H9 (cell line): ENCODE results near the gene ARHGAP26. TPM values are rescaled to one million over a fixed set of nuclear protein-coding genes. Genes with fewer than 3 reads are reported as not detected.

Source experiments
- DNase-seq: peaks from one replicate; pipeline ENCODE4 v3.0.0-alpha.2; 2017
- H2AFZ ChIP-seq: one replicate; pipeline ENCODE4 v1.6.1; 2013; ENCODE audit warnings: mild to moderate bottlenecking, low read length, control low read depth, moderate library complexity
- H2AK5ac ChIP-seq: 2 replicates; pipeline ENCODE4 v1.6.1; 2013; ENCODE audit warnings: low read length, control low read depth, mixed read lengths; ENCODE audit not compliant: insufficient read length
- H2BK120ac ChIP-seq: one replicate; pipeline ENCODE4 v1.6.1; 2013; ENCODE audit warnings: low read depth, mild to moderate bottlenecking, low read length, control low read depth, inconsistent platforms; ENCODE audit not compliant: poor library complexity, severe bottlenecking
- H2BK12ac ChIP-seq: 2 replicates; pipeline ENCODE4 v1.6.1; 2013; ENCODE audit warnings: low read length, control low read depth, mixed read lengths, low read depth; ENCODE audit not compliant: insufficient read length
- H2BK15ac ChIP-seq: 2 replicates; pipeline ENCODE4 v1.6.1; 2013; ENCODE audit warnings: low read depth, low read length, control low read depth
- H2BK20ac ChIP-seq: one replicate; pipeline ENCODE4 v1.6.1; 2013; ENCODE audit warnings: low read depth, mild to moderate bottlenecking, low read length, control low read depth, inconsistent platforms; ENCODE audit not compliant: poor library complexity, severe bottlenecking
- H2BK5ac ChIP-seq: 2 replicates; pipeline ENCODE4 v1.6.1; 2013; ENCODE audit warnings: low read length, control low read depth, mixed read lengths; ENCODE audit not compliant: insufficient read length
- H3K14ac ChIP-seq: 2 replicates; pipeline ENCODE4 v1.6.1; 2013; ENCODE audit warnings: low read length, control low read depth; ENCODE audit not compliant: insufficient read depth
- H3K18ac ChIP-seq: 2 replicates; pipeline ENCODE4 v1.6.1; 2013; ENCODE audit warnings: low read depth, mild to moderate bottlenecking, mixed read lengths, low read length, control low read depth; ENCODE audit not compliant: insufficient read length
- H3K23ac ChIP-seq: 2 replicates; pipeline ENCODE4 v1.6.1; 2013; ENCODE audit warnings: low read length, control low read depth, mixed read lengths, low read depth; ENCODE audit not compliant: insufficient read length
- H3K23me2 ChIP-seq: 2 replicates; pipeline ENCODE4 v1.6.1; 2013; ENCODE audit warnings: low read depth, mild to moderate bottlenecking, mixed read lengths, low read length, control low read depth; ENCODE audit not compliant: insufficient read length, poor library complexity, severe bottlenecking
- H3K27ac ChIP-seq: 2 replicates; pipeline ENCODE4 v1.5.1; 2013; ENCODE audit warnings: low read length, control low read depth, mixed read lengths, low read depth; ENCODE audit not compliant: insufficient read length
- H3K27me3 ChIP-seq: 2 replicates; pipeline ENCODE4 v1.6.1; 2013; ENCODE audit warnings: low read length, control low read depth, inconsistent platforms; ENCODE audit not compliant: insufficient read depth
- H3K4ac ChIP-seq: 2 replicates; pipeline ENCODE4 v1.6.1; 2013; ENCODE audit warnings: low read depth, mild to moderate bottlenecking, control low read depth, inconsistent platforms, low read length, moderate library complexity
- H3K4me1 ChIP-seq: 2 replicates; pipeline ENCODE4 v1.6.1; 2013; ENCODE audit warnings: low read length, control low read depth, inconsistent platforms; ENCODE audit not compliant: insufficient read depth
- H3K4me2 ChIP-seq: 2 replicates; pipeline ENCODE4 v1.6.1; 2013; ENCODE audit warnings: low read length, control low read depth, mixed read lengths; ENCODE audit not compliant: insufficient read length, insufficient read depth
- H3K56ac ChIP-seq: 2 replicates; pipeline ENCODE4 v1.6.1; 2013; ENCODE audit warnings: low read depth, mild to moderate bottlenecking, mixed read lengths, low read length, control low read depth; ENCODE audit not compliant: insufficient read length
- H3K79me1 ChIP-seq: 2 replicates; pipeline ENCODE4 v1.6.1; 2013; ENCODE audit warnings: low read depth, mild to moderate bottlenecking, moderate library complexity, low read length, control low read depth, inconsistent platforms; ENCODE audit not compliant: insufficient read depth, poor library complexity, severe bottlenecking
- H3K79me2 ChIP-seq: 2 replicates; pipeline ENCODE4 v1.6.1; 2013; ENCODE audit warnings: low read length, control low read depth, inconsistent platforms; ENCODE audit not compliant: insufficient read depth
- H3K9ac ChIP-seq: 2 replicates; pipeline ENCODE4 v1.6.1; 2013; ENCODE audit warnings: low read length, control low read depth, mixed read lengths; ENCODE audit not compliant: insufficient read length; ENCODE audit errors: extremely low read depth
- H3K9me3 ChIP-seq: one replicate; pipeline ENCODE4 v1.6.1; 2013; ENCODE audit warnings: low read depth, low read length, inconsistent platforms; ENCODE audit not compliant: control insufficient read depth
- H3T11ph ChIP-seq: one replicate; pipeline ENCODE4 v1.6.1; 2013; ENCODE audit warnings: mild to moderate bottlenecking, low read length, control low read depth, inconsistent platforms
- H4K20me1 ChIP-seq: one replicate; pipeline ENCODE4 v1.6.1; 2013; ENCODE audit not compliant: control insufficient read depth, insufficient read length, insufficient read depth
- H4K5ac ChIP-seq: 2 replicates; pipeline ENCODE4 v1.6.1; 2013; ENCODE audit warnings: low read depth, mild to moderate bottlenecking, mixed read lengths, low read length, control low read depth; ENCODE audit not compliant: insufficient read length
- H4K8ac ChIP-seq: replicated peaks from 2 replicates; pipeline ENCODE4 v1.6.1; 2013; ENCODE audit warnings: low read length, control low read depth, mixed read lengths, low read depth; ENCODE audit not compliant: insufficient read length
- H4K91ac ChIP-seq: 2 replicates; pipeline ENCODE4 v1.6.1; 2013; ENCODE audit warnings: low read depth, mild to moderate bottlenecking, moderate library complexity, mixed read lengths, low read length, control low read depth; ENCODE audit not compliant: insufficient read length
- H3K27ac Mint-ChIP-seq, 3 experiments: 2 replicates in 2 of 3; 3 replicates in 1 of 3; pipeline ENCODE4 v1.8.0; 2020 to 2021; ENCODE audit warnings: mixed read lengths in 3 of 3, mild to moderate bottlenecking in 1 of 3, moderate library complexity in 1 of 3
- H3K27me3 Mint-ChIP-seq: 2 replicates; pipeline ENCODE4 v1.8.0; 2021; ENCODE audit warnings: low read depth, mild to moderate bottlenecking, moderate library complexity, mixed read lengths
- H3K36me3 Mint-ChIP-seq, 3 experiments: 2 replicates in 2 of 3; 3 replicates in 1 of 3; pipeline ENCODE4 v1.8.0; 2020 to 2021; ENCODE audit warnings: low read depth in 3 of 3, mixed read lengths in 3 of 3; ENCODE audit not compliant: insufficient read depth in 1 of 3
- H3K4me1 Mint-ChIP-seq, 2 experiments: 2 replicates each; pipeline ENCODE4 v1.8.0; 2020; ENCODE audit warnings: mixed read lengths in 2 of 2
- H3K4me3 Mint-ChIP-seq, 2 experiments: 2 replicates in 1 of 2; 3 replicates in 1 of 2; pipeline ENCODE4 v1.8.0; 2020 to 2021; ENCODE audit warnings: mild to moderate bottlenecking in 2 of 2, mixed read lengths in 2 of 2, moderate library complexity in 1 of 2
- H3K9me3 Mint-ChIP-seq, 2 experiments: 2 replicates in 1 of 2; 3 replicates in 1 of 2; pipeline ENCODE4 v1.8.0; 2020; ENCODE audit warnings: mild to moderate bottlenecking in 2 of 2, mixed read lengths in 2 of 2, moderate library complexity in 1 of 2
- CTCF ChIP-seq: fragments of 200-600 bp; sonication (generic); conservative IDR thresholded peaks from 3 replicates; pipeline ENCODE4 v1.8.0; 2021; ENCODE audit warnings: antibody characterized with exemption, mild to moderate bottlenecking
- WGBS: extraction: QIAGEN DNeasy Blood & Tissue Kit; methylation state at CpG from one replicate; pipeline ENCODE4 v1.1.7; 2013; ENCODE audit warnings: missing lambda C conversion rate, low lambda C conversion rate, mixed read lengths; ENCODE audit not compliant: insufficient read length; ENCODE audit errors: extremely low coverage; 5-methylcytosine and 5-hydroxymethylcytosine counted together
- total RNA-seq: library from RNA; stranded (reverse); gene quantifications from 2 replicates; pipeline ENCODE4 v1.2.1, GENCODE V29; 2021

The ARHGAP26 gene
- total RNA-seq, 1 experiment from 2014 or later, result 13.8 TPM

GRCh38 chr5:143261748-143262392 lies 491.7 kb downstream of the ARHGAP26 start:
- Histone ChIP-seq H2BK5ac (no peak overlapping the region), H3K4ac (no peak overlapping the region), H2BK15ac (no peak overlapping the region), H2BK120ac (no peak overlapping the region), H3K23me2 (no peaks in the 10 kb centered on the region), H3K56ac (no peak overlapping the region), H3K9me3 (no peaks in the 10 kb centered on the region), H3K9ac (no peak overlapping the region), H3K79me2 (no peaks in the 10 kb centered on the region), H2BK20ac (no peak overlapping the region), H3K14ac (no peak overlapping the region), H4K5ac (no peak overlapping the region), H3K27ac (no peak overlapping the region), H4K20me1 (no peaks in the 10 kb centered on the region), H3K4me2 (no peak overlapping the region), H4K91ac (no peak overlapping the region), H3K79me1 (no peaks in the 10 kb centered on the region), H2BK12ac (no peak overlapping the region), H3K23ac (no peak overlapping the region), H4K8ac (no peak overlapping the region), H2AFZ (no peak overlapping the region), H3K18ac (no peak overlapping the region), H3T11ph (no peak overlapping the region), H3K4me1 (no peaks in the 10 kb centered on the region; the same call in 1 of the 2 replicates), H2AK5ac (no peak overlapping the region), H3K27me3 (no peaks in the 10 kb centered on the region)
- no peak overlapping the region for H3K27ac Mint-ChIP-seq
- H3K36me3 Mint-ChIP-seq, result peaks cover 0 to 7% (median 4%) of the 10 kb centered on the region in 3 experiments; a peak in 6 of 7 replicates
- TF ChIP-seq CTCF, result no peak
- H3K4me1 Mint-ChIP-seq, result peaks cover 0 to 3% of the 10 kb centered on the region in 2 experiments; a peak in 1 of 4 replicates
- no peaks in the 10 kb centered on the region; the same call in 1 of the 2 replicates for H3K27me3 Mint-ChIP-seq
- no peak overlapping the region for H3K4me3 Mint-ChIP-seq
- H3K9me3 Mint-ChIP-seq, result peaks cover 8 to 9% of the 10 kb centered on the region in 2 experiments
- no CpG with 5 or more reads among the region's 7 CpGs for WGBS
- DNase-seq, result no peak
